Psoas muscle (tissue), 8 donors: ENCODE results near the gene BCAS1. TPM values are rescaled to one million over a fixed set of nuclear protein-coding genes. Genes with fewer than 3 reads are reported as not detected.

Experiments used
- ATAC-seq, 4 donors: fragments of 200-7000 bp; cut with Tn5 transposase; one replicate each; pipeline ENCODE4 v1.9.1; 2020; ENCODE audit warnings: moderate library complexity in 3 of 4, mild to moderate bottlenecking in 2 of 4
- DNase-seq, 2 donors: peaks; one replicate each; pipeline ENCODE4 v3.0.0-alpha.2; 2020
- H3K27ac ChIP-seq: fragments of 200-600 bp; one replicate; pipeline ENCODE4 v1.8.0; 2022
- H3K27me3 ChIP-seq, 3 donors: fragments of 200-600 bp in 1 of 3; one replicate each; pipeline versions ENCODE4 v1.6.1 to v1.8.0; 2013 to 2022; ENCODE audit warnings: low read length in 2 of 3, mild to moderate bottlenecking in 2 of 3, moderate library complexity in 1 of 3; ENCODE audit not compliant: insufficient read depth in 3 of 3
- H3K36me3 ChIP-seq, 2 donors: fragments of 200-600 bp in 1 of 2; one replicate each; pipeline versions ENCODE4 v1.6.1 to v1.8.0; 2013 to 2022; ENCODE audit warnings: low read depth in 1 of 2, mild to moderate bottlenecking in 1 of 2, moderate library complexity in 1 of 2; ENCODE audit not compliant: insufficient read depth in 1 of 2
- H3K4me1 ChIP-seq: fragments of 200-600 bp; one replicate; pipeline ENCODE4 v1.8.0; 2022
- H3K4me3 ChIP-seq: fragments of 200-600 bp; one replicate; pipeline ENCODE4 v1.8.0; 2022; ENCODE audit warnings: mild to moderate bottlenecking
- H3K9me3 ChIP-seq: fragments of 200-600 bp; one replicate; pipeline ENCODE4 v1.8.0; 2022
- WGBS, 3 donors: extraction: QIAGEN DNeasy Blood & Tissue Kit; methylation state at CpG; one replicate each; pipeline versions ENCODE4 v1.1.6 to v1.1.7; 2013; 5-methylcytosine and 5-hydroxymethylcytosine counted together
- intact Hi-C, 2 donors: fragments of 100-400 bp; cut with DNase I; formaldehyde crosslinking; loops; one replicate each; pipeline versions ENCODE4 v1.11.0 to v1.14.2; 2022
- polyA plus RNA-seq, 3 donors: library from polyadenylated mRNA; stranded (reverse); fragments of 200-250 nt; gene quantifications; one replicate each; pipeline ENCODE4 v1.2.3, GENCODE V29; 2013
- total RNA-seq, 4 donors: library from RNA; stranded (reverse); fragmentation: NEBNext Ultra II Directional in 2 of 4; extraction: Animal tissue kit (Norgen Biotek cat#: 25700) in 2 of 4; gene quantifications; one replicate each; pipeline versions ENCODE4 v1.2.1 to v1.2.4, GENCODE V29; 2021 to 2023
- TF ChIP-seq, protein P1 (sequence below): fragments of 200-600 bp; IDR thresholded peaks from one replicate; pipeline ENCODE4 v1.8.0; 2022; ENCODE audit warnings: antibody characterized with exemption
- donor health status: healthy with polysubstance abuse.
- donor health status: DM: no; HTN: no; CAD: no; lungs with moderate emphysema.
- donor health status: Bipolar disorder and iron deficiency.
- donor health status: healthy.
- donor health status: DM: yes; HTN: yes; CAD: no.
- donor health status: DM: no; HTN: no; CAD: no.
- donor health status: DM: no; HTN: no; CAD: no.
- donor health status: DM: yes; HTN: yes; CAD: no.

The BCAS1 gene
- total and polyA plus RNA-seq, 7 donors: 0.01 to 0.26 (median 0.16) TPM; not detected in 2

DNA sequence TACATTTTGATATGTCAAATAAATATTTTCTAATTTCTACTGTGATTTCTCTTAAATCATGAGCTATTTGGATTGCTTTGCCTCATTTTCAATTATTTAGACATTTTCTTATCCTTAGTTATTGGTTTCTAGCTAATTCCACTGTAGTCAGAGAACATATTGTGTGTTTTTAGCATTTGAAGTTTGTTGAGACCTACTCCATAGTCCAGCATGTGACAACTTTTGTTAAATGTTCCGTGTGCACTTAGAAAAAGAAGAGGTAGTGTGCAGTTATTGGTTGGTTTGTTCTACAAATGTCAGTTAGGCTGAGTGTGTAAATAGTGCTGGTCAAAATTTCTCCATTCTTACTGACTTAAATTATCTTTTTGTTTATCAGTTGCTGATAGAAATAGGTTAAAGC, 138.8 kb downstream of the BCAS1 start:
- Histone ChIP-seq H3K9me3 (no peaks in the 10 kb centered on the region), H3K4me1 (peaks cover 6% of the 10 kb centered on the region), H3K27ac (no peak overlapping the region), H3K4me3 (no peak overlapping the region), H3K36me3 (no peaks in the 10 kb centered on the region), H3K27me3 (no peaks in the 10 kb centered on the region)
- 86 to 90% (median 89%) methylated on average over 1 of the region's 1 CpG for WGBS, 3 donors
- DNase-seq (no peak), ATAC-seq (no peak)
- TF ChIP-seq, protein P1, sequence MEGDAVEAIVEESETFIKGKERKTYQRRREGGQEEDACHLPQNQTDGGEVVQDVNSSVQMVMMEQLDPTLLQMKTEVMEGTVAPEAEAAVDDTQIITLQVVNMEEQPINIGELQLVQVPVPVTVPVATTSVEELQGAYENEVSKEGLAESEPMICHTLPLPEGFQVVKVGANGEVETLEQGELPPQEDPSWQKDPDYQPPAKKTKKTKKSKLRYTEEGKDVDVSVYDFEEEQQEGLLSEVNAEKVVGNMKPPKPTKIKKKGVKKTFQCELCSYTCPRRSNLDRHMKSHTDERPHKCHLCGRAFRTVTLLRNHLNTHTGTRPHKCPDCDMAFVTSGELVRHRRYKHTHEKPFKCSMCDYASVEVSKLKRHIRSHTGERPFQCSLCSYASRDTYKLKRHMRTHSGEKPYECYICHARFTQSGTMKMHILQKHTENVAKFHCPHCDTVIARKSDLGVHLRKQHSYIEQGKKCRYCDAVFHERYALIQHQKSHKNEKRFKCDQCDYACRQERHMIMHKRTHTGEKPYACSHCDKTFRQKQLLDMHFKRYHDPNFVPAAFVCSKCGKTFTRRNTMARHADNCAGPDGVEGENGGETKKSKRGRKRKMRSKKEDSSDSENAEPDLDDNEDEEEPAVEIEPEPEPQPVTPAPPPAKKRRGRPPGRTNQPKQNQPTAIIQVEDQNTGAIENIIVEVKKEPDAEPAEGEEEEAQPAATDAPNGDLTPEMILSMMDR: no peak
- intact Hi-C loops: no loop called here

DNA sequence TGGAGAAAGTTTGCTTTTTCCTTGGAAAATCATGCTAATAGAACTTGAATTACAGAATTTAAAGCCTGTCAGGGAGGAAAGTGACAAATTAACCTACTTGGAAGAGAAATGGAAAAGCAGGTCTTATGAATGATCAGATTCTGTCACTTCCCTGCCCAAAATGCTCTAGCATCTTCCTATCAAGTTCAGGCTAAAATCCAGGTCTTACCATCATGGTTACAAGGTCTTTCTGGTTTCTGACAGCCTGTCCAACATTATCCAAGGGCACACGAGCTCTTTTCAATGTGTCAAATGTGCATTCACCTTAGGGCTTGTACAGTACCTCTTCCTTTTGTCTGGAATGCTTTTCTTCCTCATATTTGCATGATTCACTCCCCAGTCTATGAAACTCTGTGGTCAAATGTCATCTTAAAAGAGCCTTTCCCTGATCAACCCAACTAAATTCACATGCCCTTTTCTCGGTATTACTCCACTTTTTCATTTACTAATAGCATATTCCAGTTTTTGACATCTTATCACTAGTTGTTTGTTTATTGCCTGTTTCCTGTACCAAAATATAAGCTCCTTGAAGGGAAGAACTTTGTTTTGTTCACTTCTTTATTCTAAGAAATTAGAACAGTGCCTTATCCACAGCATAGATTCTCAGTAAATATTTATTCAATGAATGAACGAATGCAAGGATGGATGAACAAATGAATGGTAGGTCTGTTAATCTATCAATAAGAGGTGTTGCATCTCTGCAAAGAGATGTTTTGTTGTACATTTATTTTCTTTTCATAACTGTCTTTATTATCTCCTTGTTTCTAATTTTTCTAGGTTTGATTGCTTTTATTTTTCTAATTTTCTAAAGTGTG, 139.5 kb downstream of the BCAS1 start:
- intact Hi-C loops: no loop called here
- H3K4me1 ChIP-seq: peaks cover 6% of the 10 kb centered on the region
- DNase-seq (no peak), ATAC-seq (no peak)
- H3K27ac ChIP-seq: no peak overlapping the region
- no peaks in the 10 kb centered on the region for H3K9me3 ChIP-seq
- no peaks in the 10 kb centered on the region for H3K36me3 ChIP-seq
- no peak overlapping the region for H3K4me3 ChIP-seq
- 77 to 88% (median 81%) methylated on average over 3 of the region's 3 CpGs for WGBS, 3 donors
- TF ChIP-seq, protein P1: no peak
- H3K27me3 ChIP-seq: no peaks in the 10 kb centered on the region

DNA sequence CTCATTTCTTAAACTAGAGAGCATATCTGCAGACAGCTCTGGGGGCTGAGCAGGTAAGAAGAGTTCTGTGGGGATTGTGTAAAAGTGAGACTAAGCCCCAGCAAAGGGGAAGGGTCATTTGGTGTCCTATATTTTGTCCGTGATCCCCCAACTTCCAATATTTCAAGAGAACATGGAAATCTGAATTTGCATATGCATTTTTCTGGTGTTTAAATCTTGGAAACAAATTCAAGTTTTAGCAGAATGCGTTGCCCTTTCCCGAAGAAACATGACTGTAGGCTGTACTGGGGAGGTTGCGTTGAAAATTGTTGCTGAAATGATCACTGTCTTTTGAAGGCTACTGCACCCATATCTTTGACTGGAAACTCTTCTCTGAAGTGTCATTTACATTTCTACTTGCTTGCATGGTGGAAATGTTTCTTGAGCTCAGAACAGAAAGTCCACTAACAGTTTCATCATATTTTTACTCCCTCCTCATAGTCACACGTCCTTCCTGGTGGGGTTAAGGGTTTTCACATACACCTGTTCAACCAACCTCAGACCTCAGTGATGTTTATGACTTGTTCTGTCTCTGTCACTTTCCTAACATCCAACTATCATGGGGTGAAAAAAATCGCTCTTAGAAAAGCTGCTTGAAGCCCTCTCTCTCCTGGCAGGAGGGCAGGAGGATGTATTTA, 140.3 kb downstream of the BCAS1 start:
- TF ChIP-seq, protein P1: no peak
- Histone ChIP-seq H3K27ac (no peak overlapping the region), H3K9me3 (no peaks in the 10 kb centered on the region), H3K4me1 (peaks cover 6% of the 10 kb centered on the region), H3K36me3 (no peaks in the 10 kb centered on the region), H3K27me3 (no peaks in the 10 kb centered on the region), H3K4me3 (no peak overlapping the region)
- DNase-seq: no peak
- 84 to 90% (median 88%) methylated on average over 6 of the region's 6 CpGs for WGBS, 3 donors
- intact Hi-C loops: no loop called here
- ATAC-seq: no peak

DNA sequence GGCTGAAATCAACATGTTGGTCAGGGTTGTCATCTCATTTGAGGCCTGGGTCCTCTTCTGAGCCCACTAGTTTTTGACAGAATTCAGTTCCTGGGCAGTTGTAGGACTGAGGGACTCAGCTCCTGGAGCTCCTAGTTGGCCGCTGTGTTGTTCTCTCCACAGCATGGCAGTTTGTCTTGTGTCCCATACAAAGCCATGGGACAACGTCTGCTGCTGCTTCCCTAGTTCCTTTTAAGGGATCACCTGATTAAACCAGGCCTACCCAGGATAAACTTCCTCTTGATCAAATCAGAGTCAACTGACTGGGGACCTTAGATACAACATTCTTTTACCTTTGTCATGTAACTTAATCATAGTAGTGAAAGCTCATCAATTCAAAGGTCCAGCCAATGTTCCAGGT, 141.0 kb downstream of the BCAS1 start:
- Histone ChIP-seq H3K9me3 (no peaks in the 10 kb centered on the region), H3K4me3 (no peak overlapping the region), H3K36me3 (no peaks in the 10 kb centered on the region), H3K4me1 (peaks cover 6% of the 10 kb centered on the region), H3K27ac (no peak overlapping the region), H3K27me3 (no peaks in the 10 kb centered on the region)
- intact Hi-C loops: no loop called here
- TF ChIP-seq, protein P1: no peak
- 80 to 88% (median 85%) methylated on average over 2 of the region's 2 CpGs for WGBS, 3 donors
- ATAC-seq (no peak), DNase-seq (no peak)
